Measurements from ENCODE around the gene LRRC3. TPM values are rescaled to one million over a fixed set of nuclear protein-coding genes. Genes with fewer than 3 reads are reported as not detected.

The LRRC3 gene
- total and polyA plus RNA-seq, 2 of the 4 experiments (the other 2 are of a cell fraction) = under 0.01 to 0.38 TPM

- no peak overlapping the region for H4K8ac ChIP-seq (ENCODE audit: low read depth in 2 of 2, low read length in 2 of 2)
- no peaks in the 10 kb centered on the region for H4K20me1 ChIP-seq (ENCODE audit: insufficient read depth, low read length)
- WGBS, 2 experiments (ENCODE audit: extremely low coverage in 2 of 2, insufficient read length in 1 of 2) = 36% methylated on average over 9 of the region's 28 CpGs; no CpG with 5 or more reads in 1 of the 2 experiments
- H3K18ac ChIP-seq (ENCODE audit: low read depth, low read length) = no peak overlapping the region
- no peaks in the 10 kb centered on the region for H3K4me1 ChIP-seq (ENCODE audit: control insufficient read depth, insufficient read depth, low read length)
- in situ Hi-C loops (cut with MboI; ENCODE audit: low sequenced_read_pairs) = no loop called here
- no peak overlapping the region for H4K91ac ChIP-seq (ENCODE audit: insufficient read depth, low read depth, low read length)
- H3K36me3 ChIP-seq (ENCODE audit: control insufficient read depth, insufficient read depth, low read length) = no peaks in the 10 kb centered on the region
- no peak overlapping the region for H3K4me3 ChIP-seq (ENCODE audit: insufficient read depth, low read depth, low read length)
- ChIA-PET POLR2A (ENCODE audit: unreplicated experiment) (interaction anchor here (0.7 kb wide), 1 partner anchor 13 kb away, joined by 9 read pairs; no protein-coding TSS in a partner anchor), CTCF (no interaction called here)
- ATAC-seq (ENCODE audit: low read depth) (no peak), DNase-seq (no peak)
- no peak overlapping the region for H2BK5ac ChIP-seq (ENCODE audit: low read depth, low read length, poor library complexity, severe bottlenecking)
- TF ChIP-seq ELK1 (IDR thresholded peaks at IDR 0.05; ENCODE audit: borderline replicate concordance, low read depth, low read length) (no peak), RFX5 (IDR thresholded peaks at IDR 0.05; ENCODE audit: low read depth, low read length) (no peak), CTCF (conservative IDR thresholded peaks at IDR 0.05; ENCODE audit: low read depth, low read length) (no peak), SMC3 (IDR thresholded peaks at IDR 0.05; ENCODE audit: low read depth, low read length) (no peak), MAFK (IDR thresholded peaks at IDR 0.05; ENCODE audit: low read depth, low read length) (no peak), MAZ (IDR thresholded peaks at IDR 0.05; ENCODE audit: borderline replicate concordance, low read depth, low read length) (no peak), NFE2L2 (IDR thresholded peaks at IDR 0.05; ENCODE audit: low read depth, low read length) (no peak), BHLHE40 (IDR thresholded peaks at IDR 0.05; ENCODE audit: low read depth, low read length) (no peak), FOS (IDR thresholded peaks at IDR 0.05; ENCODE audit: low read depth, low read length) (no peak), MXI1 (IDR thresholded peaks at IDR 0.05; ENCODE audit: borderline replicate concordance, low read depth, low read length) (no peak), POLR2A (IDR thresholded peaks at IDR 0.05; ENCODE audit: low read depth, low read length) (no peak), CEBPB (IDR thresholded peaks at IDR 0.05; ENCODE audit: low read depth, low read length) (no peak)
- no peak overlapping the region for H3K4me2 ChIP-seq (ENCODE audit: low read depth, low read length)
- H2AK9ac ChIP-seq (replicated peaks; ENCODE audit: low read depth, low read length, poor library complexity) = no peak overlapping the region
- no peak overlapping the region for H3K4ac ChIP-seq (ENCODE audit: low read depth, low read length)
- no TSS peak for BruUV-seq (replicated peaks)
- no peak overlapping the region for H3K9ac ChIP-seq (ENCODE audit: low read depth, low read length)
- no peak overlapping the region for H3K27ac ChIP-seq (ENCODE audit: insufficient read depth, low read length)
- H3K9me3 ChIP-seq (ENCODE audit: control insufficient read depth, insufficient read depth, low read length) = no peaks in the 10 kb centered on the region
- no peak overlapping the region for H2BK20ac ChIP-seq (ENCODE audit: low read depth, low read length)
- H2BK15ac ChIP-seq (ENCODE audit: low read depth, low read length) = no peak overlapping the region
- H3K79me1 ChIP-seq (ENCODE audit: low read depth in 1 of 2, low read length in 2 of 2) = no peaks in the 10 kb centered on the region
- dilution Hi-C loops (cut with HindIII; ENCODE audit: low sequenced_read_pairs, unreplicated experiment) = no loop called here
- no peak overlapping the region for H3K23ac ChIP-seq (ENCODE audit: low read depth, low read length)
- H3K56ac ChIP-seq (ENCODE audit: extremely low read depth, insufficient read depth, low read length) = no peak overlapping the region
- H3K27me3 ChIP-seq (ENCODE audit: control insufficient read depth, insufficient read depth, low read length) = peaks cover 20% of the 10 kb centered on the region
- H2BK120ac ChIP-seq (ENCODE audit: low read depth, low read length) = no peak overlapping the region
- no peak overlapping the region for H3K14ac ChIP-seq (replicated peaks; ENCODE audit: low read depth, low read length)
- intact Hi-C loops (cut with micrococcal nuclease) = no loop called here
- no peaks in the 10 kb centered on the region for H3K9me1 ChIP-seq (ENCODE audit: insufficient read depth, low read length)
- no peak overlapping the region for H2AK5ac ChIP-seq (ENCODE audit: low read depth, low read length)
- no peak overlapping the region for H4K5ac ChIP-seq (ENCODE audit: low read depth, low read length)
- no peak overlapping the region for H2AFZ ChIP-seq (replicated peaks; ENCODE audit: low read length, poor library complexity)
These were observed 5.6 kb upstream of the LRRC3 start for GRCh38 chr21:44449473-44450363.

Data from IMR-90 (cell line).